GM10847 (cell line): ENCODE results near the gene EDN3.

Experiments
- POLR2A ChIP-seq: IDR thresholded peaks from 2 replicates; pipeline ENCODE4 v1.6.1; 2011; ENCODE audit not compliant: insufficient read length; ENCODE audit errors: extremely low read depth

EDN3 gene

GRCh38 chr20:59300333-59301081 lies at the start of gene EDN3:
TSS of gene EDN3 (plus strand) at chr20:59300611. CDS start at chr20:59300813, 202 bp downstream.
- no peak for TF ChIP-seq POLR2A

- TF ChIP-seq POLR2A: no peak
Observed at GRCh38 chr20:59253325-59253724, 47.1 kb upstream of the EDN3 start.

GRCh38 chr20:59253779-59254319 lies 46.6 kb upstream of the EDN3 start:
- TF ChIP-seq POLR2A: no peak

GRCh38 chr20:59255256-59255655 lies 45.2 kb upstream of the EDN3 start:
- TF ChIP-seq POLR2A: no peak

- TF ChIP-seq POLR2A: no peak
Observed at GRCh38 chr20:59258221-59258621, 42.2 kb upstream of the EDN3 start.

- TF ChIP-seq POLR2A: no peak
Observed at GRCh38 chr20:59259946-59260345, 40.5 kb upstream of the EDN3 start.

GRCh38 chr20:59265298-59265697 lies 35.1 kb upstream of the EDN3 start:
- TF ChIP-seq POLR2A: no peak

GRCh38 chr20:59268870-59269269 lies 31.5 kb upstream of the EDN3 start:
- TF ChIP-seq POLR2A: no peak

- no peak for TF ChIP-seq POLR2A
Observed at GRCh38 chr20:59269411-59270025, 30.9 kb upstream of the EDN3 start.

DNA sequence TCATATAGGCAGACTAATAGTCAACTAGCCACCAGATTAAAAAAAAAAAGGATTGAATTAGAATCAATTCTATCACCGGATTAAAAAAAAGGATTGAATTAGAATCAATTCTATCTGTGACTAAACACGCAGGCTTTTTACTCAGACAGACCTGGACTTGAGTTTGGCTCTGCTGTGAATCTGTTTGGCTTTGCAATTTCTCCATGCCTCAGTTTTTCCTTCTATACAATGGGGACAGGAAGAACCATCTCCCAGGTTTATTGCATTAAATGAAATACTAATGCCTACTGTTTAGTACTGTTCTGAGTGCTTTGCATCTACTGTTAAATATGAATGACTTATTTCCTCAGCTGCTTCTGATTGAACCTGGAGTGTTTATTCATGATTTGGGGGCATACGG lies 30.0 kb upstream of the EDN3 start:
- TF ChIP-seq POLR2A: no peak

DNA sequence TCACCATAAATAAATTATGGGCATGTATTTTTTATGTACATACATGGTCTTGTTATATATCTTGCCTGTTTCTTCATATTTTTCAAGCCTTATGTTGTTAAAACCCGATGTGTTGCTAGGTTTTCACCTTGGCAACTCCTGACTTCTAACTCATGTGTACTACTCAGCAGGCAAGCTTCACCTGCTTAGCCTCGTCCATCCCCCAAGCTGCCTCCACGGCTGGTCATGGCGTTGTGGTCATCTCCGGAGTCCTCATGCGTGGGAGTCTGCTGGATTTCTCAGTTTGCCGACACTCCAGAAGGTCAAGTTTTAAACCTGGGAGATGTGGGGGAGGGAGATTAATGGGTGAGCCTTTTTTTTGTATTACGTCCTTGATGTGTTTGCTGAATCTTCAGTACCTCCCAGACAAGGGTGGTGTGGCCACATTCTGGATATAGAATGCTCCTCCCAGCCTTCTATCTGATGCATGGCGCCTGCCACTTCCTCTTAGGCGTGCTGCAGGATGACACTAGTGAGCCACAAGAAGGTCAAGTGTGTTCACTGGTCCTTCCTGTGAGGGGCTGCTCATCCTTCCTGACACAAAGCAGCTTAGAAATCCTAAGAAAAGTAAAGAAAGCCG lies 26.6 kb upstream of the EDN3 start:
- TF ChIP-seq POLR2A: no peak

GRCh38 chr20:59276938-59277337 lies 23.5 kb upstream of the EDN3 start:
- TF ChIP-seq POLR2A: no peak

- TF ChIP-seq POLR2A: no peak
Observed at GRCh38 chr20:59284470-59284869, 15.9 kb upstream of the EDN3 start.

- no peak for TF ChIP-seq POLR2A
Observed at GRCh38 chr20:59289994-59290393, 10.4 kb upstream of the EDN3 start.

- TF ChIP-seq POLR2A: no peak
Observed at GRCh38 chr20:59291740-59292383, 8.5 kb upstream of the EDN3 start.

DNA sequence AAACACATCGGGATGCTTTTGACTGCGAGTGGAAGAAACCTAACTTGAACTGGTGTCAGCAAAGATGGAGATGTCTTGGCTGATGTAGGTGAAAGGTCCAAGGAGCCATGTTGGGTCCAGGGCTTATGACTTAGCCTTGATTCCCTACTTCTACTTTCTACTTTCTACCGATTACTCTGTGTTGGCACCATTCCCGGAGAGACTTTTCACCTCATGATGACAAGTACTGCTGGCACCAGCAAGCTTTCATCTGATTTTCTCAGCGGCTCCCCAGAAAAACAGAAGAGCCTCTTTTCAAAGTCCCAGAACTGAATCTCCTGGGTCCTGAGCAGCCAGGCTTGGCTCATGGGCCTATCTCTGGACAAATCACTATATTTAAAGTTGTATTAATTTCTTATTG lies 4.9 kb upstream of the EDN3 start:
- no peak for TF ChIP-seq POLR2A
